GM12891 (cell line): ENCODE measurements around the gene CEP41.

Source experiments
- PAX5 ChIP-seq: IDR thresholded peaks from 2 replicates; pipeline ENCODE4 v1.6.1; 2011; ENCODE audit warnings: low read length, moderate library complexity, mild to moderate bottlenecking; ENCODE audit not compliant: insufficient read depth, severe bottlenecking
- POLR2A ChIP-seq: IDR thresholded peaks from 2 replicates; pipeline ENCODE4 v1.6.1; 2011; ENCODE audit warnings: low read depth, low read length, control low read depth
- POLR2AphosphoS5 ChIP-seq: IDR thresholded peaks from 2 replicates; pipeline ENCODE4 v1.6.1; 2011; ENCODE audit warnings: low read depth, low read length, control low read depth
- POU2F2 ChIP-seq: IDR thresholded peaks from 2 replicates; pipeline ENCODE4 v1.6.1; 2011; ENCODE audit warnings: low read depth, mild to moderate bottlenecking, control low read depth, low read length, moderate library complexity
- SPI1 ChIP-seq: IDR thresholded peaks from 2 replicates; pipeline ENCODE4 v1.6.1; 2011; ENCODE audit warnings: low read depth, low read length, control low read depth
- TAF1 ChIP-seq: IDR thresholded peaks from 2 replicates; pipeline ENCODE4 v1.6.1; 2011; ENCODE audit warnings: low read depth, low read length, control low read depth

- TF ChIP-seq TAF1: no peak
- no peak for TF ChIP-seq POLR2AphosphoS5
- no peak for TF ChIP-seq POLR2A
- no peak for TF ChIP-seq PAX5
- no peak for TF ChIP-seq SPI1
- no peak for TF ChIP-seq POU2F2
Measured at GRCh38 chr7:130377178-130377577, 63.6 kb downstream of the CEP41 start.
